H1 (cell line): ENCODE measurements around the gene FBXW8. TPM values are rescaled to one million over a fixed set of nuclear protein-coding genes. Genes with fewer than 3 reads are reported as not detected.

Source experiments
- CTCF ChIA-PET: fragments of 300-600 bp; sonication (Branson Sonifier 250); formaldehyde crosslinking; loops from one replicate; lab custom pipeline; 2021; ENCODE audit not compliant: partially characterized antibody; lab: Charles Lee
- POLR2A ChIA-PET: fragments of 300-600 bp; sonication (Branson Sonifier 250); formaldehyde crosslinking; loops from one replicate; lab custom pipeline; 2021; ENCODE audit warnings: inconsistent platforms; ENCODE audit not compliant: partially characterized antibody; lab: Charles Lee
- DNase-seq, 2 experiments: peaks; one replicate each; pipeline versions ENCODE4 v3.0.0 to v3.0.0-alpha.2; 2010 to 2022; ENCODE audit warnings: low spot score in 2 of 2, low read depth in 1 of 2, mixed read lengths in 1 of 2
- FAIRE-seq: peaks from 2 replicates; lab custom pipeline; 2011; peaks lifted over from hg19 to GRCh38; lab: Jason Lieb, UNC
- H2AFZ ChIP-seq: 2 replicates; pipeline ENCODE4 v1.8.1; 2012; ENCODE audit warnings: low read length, inconsistent platforms
- H2AK5ac ChIP-seq: 2 replicates; pipeline ENCODE4 v1.6.1; 2013; ENCODE audit warnings: low read depth, low read length
- H2BK120ac ChIP-seq: replicated peaks from 2 replicates; pipeline ENCODE3; 2013; ENCODE audit warnings: low read depth, low read length, inconsistent platforms
- H2BK12ac ChIP-seq: 2 replicates; pipeline ENCODE4 v1.6.1; 2013; ENCODE audit warnings: low read depth, low read length
- H2BK15ac ChIP-seq: 2 replicates; pipeline ENCODE4 v1.6.1; 2013; ENCODE audit warnings: low read length
- H2BK20ac ChIP-seq: 2 replicates; pipeline ENCODE4 v1.6.1; 2013; ENCODE audit warnings: low read length
- H2BK5ac ChIP-seq: 2 replicates; pipeline ENCODE4 v1.6.1; 2013; ENCODE audit warnings: low read depth, low read length
- H3K14ac ChIP-seq: 2 replicates; pipeline ENCODE4 v1.6.1; 2013; ENCODE audit warnings: inconsistent platforms; ENCODE audit not compliant: insufficient read length
- H3K18ac ChIP-seq: 2 replicates; pipeline ENCODE4 v1.6.1; 2013; ENCODE audit warnings: low read length; ENCODE audit errors: extremely low read depth
- H3K23ac ChIP-seq: 2 replicates; pipeline ENCODE4 v1.6.1; 2013; ENCODE audit warnings: inconsistent platforms; ENCODE audit not compliant: insufficient read length
- H3K23me2 ChIP-seq: 2 replicates; pipeline ENCODE4 v1.6.1; 2013; ENCODE audit warnings: low read depth, low read length
- H3K27ac ChIP-seq: 2 replicates; pipeline ENCODE4 v1.6.1; 2011; ENCODE audit warnings: low read depth, low read length, inconsistent platforms
- H3K27me3 ChIP-seq, 4 experiments: replicated peaks in 1 of 4; 1 replicate in 1 of 4; 2 replicates in 3 of 4; pipeline versions ENCODE4 v1.6.1 to v1.8.1; 2011 to 2013; ENCODE audit warnings: low read length in 3 of 4, mild to moderate bottlenecking in 3 of 4, inconsistent platforms in 2 of 4, mixed read lengths in 2 of 4, moderate library complexity in 1 of 4; ENCODE audit not compliant: control insufficient read depth in 3 of 4, insufficient read depth in 3 of 4; ENCODE audit errors: extremely low read depth in 1 of 4
- H3K36me3 ChIP-seq, 4 experiments: 2 replicates each; pipeline versions ENCODE4 v1.6.1 to v1.8.1; 2011 to 2013; ENCODE audit warnings: mild to moderate bottlenecking in 4 of 4, low read length in 3 of 4, moderate library complexity in 2 of 4, control low read depth in 1 of 4, inconsistent platforms in 1 of 4; ENCODE audit not compliant: insufficient read depth in 4 of 4, control insufficient read depth in 2 of 4
- H3K4ac ChIP-seq: replicated peaks from 2 replicates; pipeline ENCODE3; 2013; ENCODE audit warnings: low read length, low read depth, mixed read lengths, inconsistent platforms; ENCODE audit not compliant: insufficient read length
- H3K4me1 ChIP-seq, 4 experiments: replicated peaks in 1 of 4; 1 replicate in 1 of 4; 2 replicates in 3 of 4; pipeline versions ENCODE4 v1.6.1 to v1.8.1; 2011 to 2013; ENCODE audit warnings: low read length in 3 of 4, inconsistent platforms in 2 of 4, mixed read lengths in 1 of 4; ENCODE audit not compliant: insufficient read depth in 4 of 4, control insufficient read depth in 3 of 4
- H3K4me2 ChIP-seq, 2 experiments: 2 replicates each; pipeline versions ENCODE4 v1.6.1 to v1.8.1; 2011 to 2013; ENCODE audit warnings: low read depth in 2 of 2, low read length in 2 of 2, control low read depth in 1 of 2, inconsistent platforms in 1 of 2, mild to moderate bottlenecking in 1 of 2; ENCODE audit not compliant: insufficient read depth in 1 of 2
- H3K4me3 ChIP-seq, 4 experiments: fragments of 200-600, 300-600 bp in 1 of 4; sonication (generic), shearing (Covaris generic), sonication (Bioruptor Twin) in 1 of 4; 2 replicates each; pipeline versions ENCODE4 v1.5.1 to v1.8.1; 2011 to 2016; ENCODE audit warnings: low read length in 4 of 4, low read depth in 3 of 4, control low read depth in 2 of 4, inconsistent platforms in 2 of 4, mild to moderate bottlenecking in 2 of 4, mixed read lengths in 1 of 4, moderate library complexity in 1 of 4; ENCODE audit not compliant: insufficient read depth in 2 of 4; ENCODE audit errors: extremely low read depth in 1 of 4
- H3K56ac ChIP-seq: replicated peaks from 2 replicates; pipeline ENCODE3; 2013; ENCODE audit warnings: low read depth, mild to moderate bottlenecking, mixed read lengths, low read length, inconsistent platforms; ENCODE audit not compliant: insufficient read length
- H3K79me1 ChIP-seq: 2 replicates; pipeline ENCODE4 v1.6.1; 2013; ENCODE audit warnings: low read depth, low read length, control low read depth
- H3K79me2 ChIP-seq, 2 experiments: 2 replicates each; pipeline versions ENCODE4 v1.6.1 to v1.8.1; 2012 to 2013; ENCODE audit warnings: low read length in 2 of 2, mild to moderate bottlenecking in 2 of 2, inconsistent platforms in 1 of 2; ENCODE audit not compliant: insufficient read depth in 2 of 2, control insufficient read depth in 1 of 2
- H3K9ac ChIP-seq, 4 experiments: replicated peaks in 1 of 4; 1 replicate in 1 of 4; 2 replicates in 3 of 4; pipeline versions ENCODE4 v1.6.1 to v1.8.1; 2011 to 2013; ENCODE audit warnings: low read depth in 3 of 4, low read length in 3 of 4, control low read depth in 2 of 4, mild to moderate bottlenecking in 2 of 4, moderate library complexity in 2 of 4, inconsistent platforms in 1 of 4; ENCODE audit errors: extremely low read depth in 1 of 4
- H3K9me3 ChIP-seq, 2 experiments: 2 replicates each; pipeline versions ENCODE4 v1.6.1 to v1.8.1; 2012 to 2013; ENCODE audit warnings: mild to moderate bottlenecking in 2 of 2, moderate library complexity in 2 of 2, control low read depth in 1 of 2, inconsistent platforms in 1 of 2, low read depth in 1 of 2, low read length in 1 of 2, mixed read lengths in 1 of 2; ENCODE audit not compliant: insufficient read depth in 2 of 2
- H4K20me1 ChIP-seq, 2 experiments: replicated peaks in 1 of 2; 2 replicates each; pipeline versions ENCODE3 to v1.8.1; 2011 to 2013; ENCODE audit warnings: inconsistent platforms in 2 of 2, low read length in 2 of 2, mild to moderate bottlenecking in 1 of 2; ENCODE audit not compliant: insufficient read depth in 2 of 2, control insufficient read depth in 1 of 2
- H4K5ac ChIP-seq: 2 replicates; pipeline ENCODE4 v1.6.1; 2013; ENCODE audit warnings: low read length, low read depth, mixed read lengths, inconsistent platforms; ENCODE audit not compliant: insufficient read length
- H4K8ac ChIP-seq: 2 replicates; pipeline ENCODE4 v1.8.0; 2013; ENCODE audit warnings: mild to moderate bottlenecking, moderate library complexity, low read length, inconsistent platforms; ENCODE audit not compliant: insufficient read depth; ENCODE audit errors: extremely low read depth
- H4K91ac ChIP-seq: replicated peaks from 2 replicates; pipeline ENCODE3; 2013; ENCODE audit warnings: low read length, mixed read lengths, inconsistent platforms; ENCODE audit not compliant: insufficient read length
- CBX8 ChIP-seq: fragments of 300-800, 300-1000 bp; sonication (generic); IDR thresholded peaks from 2 replicates; pipeline ENCODE4 v1.7.1; 2016; ENCODE audit warnings: low read depth, low read length, borderline replicate concordance
- CEBPB ChIP-seq: IDR thresholded peaks from 2 replicates; pipeline ENCODE4 v1.6.1; 2012; ENCODE audit warnings: low read depth, low read length
- CHD2 ChIP-seq: IDR thresholded peaks from 2 replicates; pipeline ENCODE4 v1.6.1; 2012; ENCODE audit warnings: low read length, improper control_type of control experiment
- KDM1A ChIP-seq: fragments of 200-600, 300-600 bp; sonication (generic); IDR thresholded peaks from 2 replicates; pipeline ENCODE4 v1.7.1; 2016; ENCODE audit warnings: mild to moderate bottlenecking, low read length, borderline replicate concordance
- KDM5A ChIP-seq: fragments of 200-600 bp; IDR thresholded peaks from 2 replicates; pipeline ENCODE4 v1.7.1; 2012; ENCODE audit warnings: mild to moderate bottlenecking, low read length, inconsistent platforms, mixed read lengths
- SP4 ChIP-seq: IDR thresholded peaks from 2 replicates; pipeline ENCODE4 v1.6.1; 2012; ENCODE audit warnings: low read length, inconsistent platforms
- WGBS, 2 experiments: shearing (Covaris generic) in 1 of 2; methylation state at CpG; one replicate each; pipeline versions ENCODE4 v1.1.6 to v1.1.7; 2013 to 2015; ENCODE audit warnings: low lambda C conversion rate in 2 of 2, mixed read lengths in 2 of 2, inconsistent platforms in 1 of 2, low coverage in 1 of 2, missing lambda C conversion rate in 1 of 2; ENCODE audit not compliant: insufficient replicate concordance in 2 of 2, insufficient coverage in 1 of 2, insufficient read length in 1 of 2; ENCODE audit errors: extremely low coverage in 1 of 2, missing lambda C conversion rate in 1 of 2; 5-methylcytosine and 5-hydroxymethylcytosine counted together
- polyA plus RNA-seq, 7 experiments: library from polyadenylated mRNA; depleted of rRNA in 3 of 7; stranded (reverse) in 5 of 7; unstranded in 2 of 7; fragments of >200 nt in 5 of 7; fragments of 200-250 nt in 2 of 7; gene quantifications; 1 replicate in 5 of 7; 2 replicates in 1 of 7; 4 replicates in 1 of 7; pipeline versions ENCODE4 v1.2.1 to v1.2.3, GENCODE V29; 2011 to 2013; ENCODE audit warnings: missing spikeins in 2 of 7, mixed read lengths in 2 of 7
- total RNA-seq: library from RNA; stranded (reverse); fragmentation: NEBNext Ultra II Directional; extraction: Animal tissue kit (Norgen Biotek cat#: 25700); gene quantifications from 2 replicates; pipeline ENCODE4 v1.2.1, GENCODE V29; 2021

Gene FBXW8
- total and polyA plus RNA-seq, 2 of the 8 experiments (the other 6 are each of a cell fraction or from before 2014, with no cell fraction given), result 15.8 to 16.0 TPM

- Histone ChIP-seq H2AK5ac (no peak overlapping the region), H4K91ac (no peak overlapping the region), H3K9ac (no peak overlapping the region), H3K14ac (no peak overlapping the region), H4K8ac (no peak overlapping the region; the same call in 1 of the 2 replicates), H3K4me2 (no peak overlapping the region), H3K4me3 (no peak overlapping the region), H3K27ac (no peak overlapping the region), H3K4me1 (no peaks in the 10 kb centered on the region; a peak in 1 of 7 replicates), H2BK120ac (no peak overlapping the region), H3K36me3 (peaks cover 0 to 7% (median 1%) of the 10 kb centered on the region in 4 experiments; a peak in 2 of 8 replicates), H2BK12ac (no peak overlapping the region), H2AFZ (no peak overlapping the region), H2BK5ac (no peak overlapping the region), H3K23me2 (no peaks in the 10 kb centered on the region), H3K79me2 (peaks cover 0 to 17% of the 10 kb centered on the region in 2 experiments; a peak in 1 of 4 replicates), H4K20me1 (peaks cover 0 to 4% of the 10 kb centered on the region in 2 experiments), H3K23ac (no peak overlapping the region), H3K18ac (no peak overlapping the region), H3K79me1 (peaks cover 7% of the 10 kb centered on the region), H3K27me3 (no peaks in the 10 kb centered on the region), H3K56ac (no peak overlapping the region), H4K5ac (no peak overlapping the region), H2BK15ac (no peak overlapping the region), H2BK20ac (no peak overlapping the region), H3K9me3 (no peaks in the 10 kb centered on the region), H3K4ac (no peak overlapping the region)
- FAIRE-seq (no peak), DNase-seq (no peak)
- CTCF ChIA-PET, result interaction anchor here (1.2 kb wide), 1 partner anchor 32 kb away, joined by 3 read pairs; no protein-coding TSS in a partner anchor
- POLR2A ChIA-PET, result interaction anchor here (1.8 kb wide), 1 partner anchor 18 kb away, joined by 3 read pairs; no protein-coding TSS in a partner anchor
- WGBS, 2 experiments, result 80% methylated on average over 1 of the region's 1 CpG; no CpG with 5 or more reads in 1 of the 2 experiments
- TF ChIP-seq CEBPB, result no peak
- TF ChIP-seq KDM1A, result no peak
- TF ChIP-seq CHD2, result no peak
- no peak for TF ChIP-seq SP4
- no peak for TF ChIP-seq KDM5A
- TF ChIP-seq CBX8, result no peak
These were observed 4.6 kb downstream of the FBXW8 start for GRCh38 chr12:116915326-116915725.
